ENCODE data around the gene FNDC4.
"Not testable (repeated sequence)": the region's sequence is repeated elsewhere in the genome, so short reads cannot be mapped to it uniquely, and the experiment has no call there.

FNDC4 gene, protein sequence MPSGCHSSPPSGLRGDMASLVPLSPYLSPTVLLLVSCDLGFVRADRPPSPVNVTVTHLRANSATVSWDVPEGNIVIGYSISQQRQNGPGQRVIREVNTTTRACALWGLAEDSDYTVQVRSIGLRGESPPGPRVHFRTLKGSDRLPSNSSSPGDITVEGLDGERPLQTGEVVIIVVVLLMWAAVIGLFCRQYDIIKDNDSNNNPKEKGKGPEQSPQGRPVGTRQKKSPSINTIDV

DNA sequence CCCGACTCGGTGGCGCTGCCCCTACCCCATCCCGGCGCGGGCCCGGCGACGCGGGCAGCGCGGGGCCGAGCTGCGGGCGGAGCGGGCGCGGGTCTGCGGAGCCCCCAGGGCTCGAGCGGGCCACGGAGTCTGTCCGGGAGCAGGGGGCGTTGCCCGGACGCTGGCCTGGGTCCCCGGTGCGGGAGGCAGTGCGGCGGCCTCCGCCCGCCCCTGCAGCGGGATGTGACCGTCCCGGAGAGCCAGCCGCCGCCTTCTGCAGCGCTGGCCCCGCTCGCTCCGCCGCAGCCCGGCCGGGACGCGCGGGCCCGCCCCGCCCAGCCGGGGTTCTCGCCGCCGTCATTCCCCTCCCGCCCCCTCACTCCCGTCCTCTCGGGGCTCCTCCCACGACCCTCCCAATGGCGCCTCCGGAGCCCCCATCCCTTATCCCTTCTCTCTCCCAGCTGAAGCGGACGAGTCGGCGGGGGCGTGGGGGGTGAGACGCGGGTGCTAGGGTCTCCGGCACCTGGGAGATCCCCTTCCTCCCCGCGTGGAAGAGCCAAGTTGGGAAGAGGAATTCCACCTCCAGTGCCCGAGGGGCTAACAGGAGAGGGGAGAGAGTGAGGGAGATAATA, at the start of gene FNDC4:
TSS of gene FNDC4 (minus strand) at position 257 of the 611 bp plus-strand sequence. CDS start 521 bp downstream, outside the sequence.
- TF ChIP-seq, protein P1, sequence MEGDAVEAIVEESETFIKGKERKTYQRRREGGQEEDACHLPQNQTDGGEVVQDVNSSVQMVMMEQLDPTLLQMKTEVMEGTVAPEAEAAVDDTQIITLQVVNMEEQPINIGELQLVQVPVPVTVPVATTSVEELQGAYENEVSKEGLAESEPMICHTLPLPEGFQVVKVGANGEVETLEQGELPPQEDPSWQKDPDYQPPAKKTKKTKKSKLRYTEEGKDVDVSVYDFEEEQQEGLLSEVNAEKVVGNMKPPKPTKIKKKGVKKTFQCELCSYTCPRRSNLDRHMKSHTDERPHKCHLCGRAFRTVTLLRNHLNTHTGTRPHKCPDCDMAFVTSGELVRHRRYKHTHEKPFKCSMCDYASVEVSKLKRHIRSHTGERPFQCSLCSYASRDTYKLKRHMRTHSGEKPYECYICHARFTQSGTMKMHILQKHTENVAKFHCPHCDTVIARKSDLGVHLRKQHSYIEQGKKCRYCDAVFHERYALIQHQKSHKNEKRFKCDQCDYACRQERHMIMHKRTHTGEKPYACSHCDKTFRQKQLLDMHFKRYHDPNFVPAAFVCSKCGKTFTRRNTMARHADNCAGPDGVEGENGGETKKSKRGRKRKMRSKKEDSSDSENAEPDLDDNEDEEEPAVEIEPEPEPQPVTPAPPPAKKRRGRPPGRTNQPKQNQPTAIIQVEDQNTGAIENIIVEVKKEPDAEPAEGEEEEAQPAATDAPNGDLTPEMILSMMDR (IDR thresholded peaks at IDR 0.05; ENCODE audit: low read depth, low read length, missing control alignments) = no peak
- no peak for DNase-seq (ENCODE audit: extremely low read depth, low read depth)
- H3K4me3 ChIP-seq (replicated peaks; ENCODE audit: low read depth, low read length) = peak within 1 kb of the TSS; percentile 46

DNA sequence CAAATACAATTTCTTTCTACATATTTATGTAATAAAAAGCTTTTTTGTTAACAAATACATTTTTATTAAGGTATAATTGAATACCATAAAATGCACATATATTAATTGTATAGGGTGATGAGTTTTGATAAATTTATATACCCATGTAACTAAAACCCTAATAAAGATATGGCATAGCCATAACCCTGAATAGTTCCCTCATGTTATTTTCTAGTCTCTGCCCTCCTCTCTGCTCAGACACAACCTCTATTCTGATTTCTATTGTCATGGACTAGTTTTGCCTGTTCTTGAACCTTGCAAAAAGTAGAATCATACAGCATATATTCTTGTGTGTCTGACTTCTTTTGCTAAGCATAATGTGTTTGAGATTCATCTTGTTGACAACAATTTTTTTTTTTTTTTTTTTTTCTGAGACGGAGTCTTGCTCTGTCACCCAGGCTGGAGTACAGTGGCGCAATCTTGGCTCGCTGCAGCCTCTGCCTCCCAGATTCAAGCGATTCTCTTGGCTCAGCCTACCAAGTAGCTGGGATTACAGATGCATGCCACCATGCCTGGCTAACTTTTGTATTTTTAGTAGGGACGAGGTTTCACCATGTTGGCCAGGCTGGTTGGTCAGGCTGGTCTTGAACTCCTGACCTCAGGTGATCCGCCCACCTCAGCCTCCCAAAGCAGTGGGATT, 49.3 kb upstream of the FNDC4 start:
- TF ChIP-seq, protein P1 (IDR thresholded peaks at IDR 0.05; ENCODE audit: low read depth, low read length, missing control alignments) = no peak
- DNase-seq (ENCODE audit: extremely low read depth, low read depth) = no peak
- H3K4me3 ChIP-seq (replicated peaks; ENCODE audit: low read depth, low read length) = no peak overlapping the region

DNA sequence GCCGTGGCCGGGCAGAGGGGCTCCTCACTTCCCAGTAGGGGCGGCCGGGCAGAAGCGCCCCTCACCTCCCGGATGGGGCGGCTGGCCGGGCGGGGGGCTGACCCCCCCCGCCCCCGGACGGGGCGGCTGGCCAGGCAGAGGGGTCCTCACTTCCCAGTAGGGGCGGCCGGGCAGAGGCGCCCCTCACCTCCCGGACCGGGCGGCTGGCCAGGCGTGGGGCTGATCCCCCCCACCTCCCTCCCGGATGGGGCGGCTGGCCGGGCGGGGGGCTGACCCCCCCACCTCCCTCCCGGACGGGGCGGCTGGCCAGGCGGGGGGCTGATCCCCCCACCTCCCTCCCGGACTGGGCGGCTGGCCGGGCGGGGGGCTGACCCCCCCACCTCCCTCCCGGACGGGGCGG, 44.6 kb upstream of the FNDC4 start:
- not testable (repeated sequence) for H3K4me3 ChIP-seq (replicated peaks; ENCODE audit: low read depth, low read length); DNase-seq (ENCODE audit: extremely low read depth, low read depth)

DNA sequence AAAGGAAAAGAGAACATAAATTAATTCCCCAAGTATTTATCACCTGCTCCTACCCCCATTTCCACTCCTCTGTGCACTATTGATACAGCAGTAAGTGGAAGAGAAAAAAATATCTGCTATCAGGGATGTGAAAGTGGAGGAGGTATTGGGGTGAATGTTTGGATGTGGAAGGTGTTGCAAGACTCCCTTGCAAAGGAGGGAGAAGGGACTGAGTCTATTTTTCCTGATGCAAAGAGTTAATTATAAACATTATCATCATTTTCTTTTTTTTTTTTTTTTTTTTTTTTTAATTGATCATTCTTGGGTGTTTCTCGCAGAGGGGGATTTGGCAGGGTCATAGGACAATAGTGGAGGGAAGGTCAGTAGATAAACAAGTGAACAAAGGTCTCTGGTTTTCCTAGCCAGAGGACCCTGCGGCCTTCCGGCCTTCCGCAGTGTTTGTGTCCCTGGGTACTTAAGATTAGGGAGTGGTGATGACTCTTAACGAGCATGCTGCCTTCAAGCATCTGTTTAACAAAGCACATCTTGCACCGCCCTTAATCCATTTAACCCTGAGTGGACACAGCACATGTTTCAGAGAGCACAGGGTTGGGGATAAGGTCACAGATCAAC, 43.9 kb upstream of the FNDC4 start:
- not testable (repeated sequence) for H3K4me3 ChIP-seq (replicated peaks; ENCODE audit: low read depth, low read length); DNase-seq (ENCODE audit: extremely low read depth, low read depth)

DNA sequence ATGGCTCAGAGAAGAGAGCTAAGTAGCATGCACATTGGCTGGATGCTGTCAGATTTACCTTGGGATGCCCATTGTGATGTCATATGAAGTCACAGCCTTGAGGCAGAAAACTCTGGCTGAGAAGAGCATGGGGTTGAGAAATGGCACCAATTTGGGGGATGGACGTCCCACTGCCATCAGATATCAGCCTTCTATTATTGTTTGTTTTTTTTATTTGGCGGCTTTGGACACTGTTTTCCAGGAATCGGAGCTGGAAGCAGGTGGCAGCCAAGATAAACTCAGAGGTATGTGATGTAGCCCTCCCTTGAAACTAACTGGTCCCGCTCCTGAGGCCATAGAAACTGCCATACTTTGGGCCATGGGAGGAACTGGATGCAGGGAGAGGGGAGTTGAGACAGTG, 42.3 kb upstream of the FNDC4 start:
- H3K4me3 ChIP-seq (replicated peaks; ENCODE audit: low read depth, low read length) = no peak overlapping the region
- no peak for DNase-seq (ENCODE audit: extremely low read depth, low read depth)
- TF ChIP-seq, protein P1 (IDR thresholded peaks at IDR 0.05; ENCODE audit: low read depth, low read length, missing control alignments) = no peak

DNA sequence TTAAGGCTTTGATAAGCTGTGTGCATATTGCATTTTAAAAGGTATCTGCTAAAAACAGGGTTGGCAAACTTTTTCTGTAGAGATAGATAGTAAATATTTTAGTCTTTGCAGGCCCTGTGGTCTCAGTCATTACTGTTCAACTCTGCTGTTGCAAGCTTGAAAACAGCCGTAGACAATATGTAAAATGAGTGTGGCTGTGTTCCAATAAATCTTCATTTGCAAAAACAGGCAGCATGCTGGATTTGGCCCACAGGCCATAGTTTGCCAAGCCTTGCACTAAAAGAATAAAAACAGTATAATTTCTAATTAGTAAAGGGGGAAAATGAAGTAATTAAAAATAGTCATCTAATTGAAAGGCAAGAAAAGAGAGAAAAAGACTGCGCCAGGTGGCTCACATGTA, 37.0 kb upstream of the FNDC4 start:
- H3K4me3 ChIP-seq (replicated peaks; ENCODE audit: low read depth, low read length) = no peak overlapping the region
- no peak for DNase-seq (ENCODE audit: extremely low read depth, low read depth)
- TF ChIP-seq, protein P1 (IDR thresholded peaks at IDR 0.05; ENCODE audit: low read depth, low read length, missing control alignments) = no peak

DNA sequence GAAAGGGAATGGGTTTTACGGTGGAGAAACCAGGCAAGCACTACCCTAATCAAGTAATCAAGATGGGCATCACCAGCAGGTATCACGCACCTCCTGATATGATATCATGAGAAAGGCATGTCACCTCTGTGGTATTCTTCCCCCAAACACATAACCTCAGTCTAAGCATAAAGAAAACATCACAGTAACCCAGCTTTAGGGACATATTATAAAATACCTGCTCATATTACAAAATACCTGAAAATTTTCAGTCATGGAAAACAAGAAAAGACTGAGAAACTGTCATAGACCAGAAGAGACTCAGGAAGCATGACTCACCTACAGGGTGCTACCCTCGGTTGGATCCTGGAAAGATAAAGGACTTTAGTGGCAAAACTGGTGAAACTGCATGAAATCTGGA, 32.2 kb upstream of the FNDC4 start:
- TF ChIP-seq, protein P1 (IDR thresholded peaks at IDR 0.05; ENCODE audit: low read depth, low read length, missing control alignments) = no peak
- no peak overlapping the region for H3K4me3 ChIP-seq (replicated peaks; ENCODE audit: low read depth, low read length)
- DNase-seq (ENCODE audit: extremely low read depth, low read depth) = no peak

Data from HFF-Myc (cell line).